ENCODE data around the gene SNAP29.

- TF ChIP-seq, protein P1, sequence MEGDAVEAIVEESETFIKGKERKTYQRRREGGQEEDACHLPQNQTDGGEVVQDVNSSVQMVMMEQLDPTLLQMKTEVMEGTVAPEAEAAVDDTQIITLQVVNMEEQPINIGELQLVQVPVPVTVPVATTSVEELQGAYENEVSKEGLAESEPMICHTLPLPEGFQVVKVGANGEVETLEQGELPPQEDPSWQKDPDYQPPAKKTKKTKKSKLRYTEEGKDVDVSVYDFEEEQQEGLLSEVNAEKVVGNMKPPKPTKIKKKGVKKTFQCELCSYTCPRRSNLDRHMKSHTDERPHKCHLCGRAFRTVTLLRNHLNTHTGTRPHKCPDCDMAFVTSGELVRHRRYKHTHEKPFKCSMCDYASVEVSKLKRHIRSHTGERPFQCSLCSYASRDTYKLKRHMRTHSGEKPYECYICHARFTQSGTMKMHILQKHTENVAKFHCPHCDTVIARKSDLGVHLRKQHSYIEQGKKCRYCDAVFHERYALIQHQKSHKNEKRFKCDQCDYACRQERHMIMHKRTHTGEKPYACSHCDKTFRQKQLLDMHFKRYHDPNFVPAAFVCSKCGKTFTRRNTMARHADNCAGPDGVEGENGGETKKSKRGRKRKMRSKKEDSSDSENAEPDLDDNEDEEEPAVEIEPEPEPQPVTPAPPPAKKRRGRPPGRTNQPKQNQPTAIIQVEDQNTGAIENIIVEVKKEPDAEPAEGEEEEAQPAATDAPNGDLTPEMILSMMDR (conservative IDR thresholded peaks at IDR 0.05) = no peak
- no peak for TF ChIP-seq EZH2 (IDR thresholded peaks at IDR 0.05; ENCODE audit: low read depth)
Observed at GRCh38 chr22:20813056-20813455, 45.8 kb upstream of the SNAP29 start.

All from PC-9 (cell line).